HG03521 (cell line): Measurements from ENCODE around the gene PITRM1.
"Not testable (repeated sequence)": the region's sequence is repeated elsewhere in the genome, so short reads cannot be mapped to it uniquely, and the experiment has no call there.

Source experiments
- ATAC-seq: cut with Tn5 transposase; IDR thresholded peaks from one replicate; pipeline ENCODE4 v1.9.1; 2021; ENCODE audit warnings: mild to moderate bottlenecking, moderate library complexity; ENCODE audit not compliant: unreplicated experiment

The PITRM1 gene

GRCh38 chr10:3172446-3173170 is at the start of gene PITRM1:
PITRM1 (minus strand) TSS chr10:3172782; CDS start chr10:3172772, 10 bp downstream.
- ATAC-seq, result peak; percentile 95

GRCh38 chr10:3222068-3222467 is 49.5 kb upstream of the PITRM1 start:
- ATAC-seq, result no peak

- ATAC-seq, result not testable (repeated sequence)
Observed at GRCh38 chr10:3221601-3222000, 49.0 kb upstream of the PITRM1 start.

- ATAC-seq, result no peak
Observed at GRCh38 chr10:3220853-3221252, 48.3 kb upstream of the PITRM1 start.

DNA sequence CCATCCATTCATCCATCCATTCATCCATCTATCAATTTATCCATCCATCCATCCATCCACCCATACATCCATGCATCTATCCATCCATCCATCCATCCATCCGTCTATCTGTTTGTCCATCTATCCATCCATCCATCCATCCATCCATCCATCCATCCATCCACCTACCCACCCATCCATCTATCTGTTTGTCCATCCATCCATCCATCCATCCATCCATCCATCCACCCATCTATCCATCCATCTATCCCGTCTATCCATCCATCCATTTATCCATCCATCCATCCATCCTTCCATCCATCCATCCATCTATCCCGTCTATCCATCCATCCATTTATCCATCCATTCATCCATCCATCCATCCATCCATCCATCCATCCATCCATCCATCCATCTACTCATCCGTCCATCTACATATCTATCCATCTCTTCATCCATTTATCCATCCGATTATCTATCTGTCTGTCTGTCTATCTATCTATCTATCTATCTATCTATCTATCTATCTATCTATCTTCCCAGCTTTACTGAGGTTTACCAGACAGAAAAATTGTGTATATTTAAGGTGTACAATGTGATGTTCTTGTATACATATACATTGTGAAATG is 46.5 kb upstream of the PITRM1 start:
- ATAC-seq, result not testable (repeated sequence)

- ATAC-seq, result no peak
Observed at GRCh38 chr10:3217853-3218252, 45.3 kb upstream of the PITRM1 start.

DNA sequence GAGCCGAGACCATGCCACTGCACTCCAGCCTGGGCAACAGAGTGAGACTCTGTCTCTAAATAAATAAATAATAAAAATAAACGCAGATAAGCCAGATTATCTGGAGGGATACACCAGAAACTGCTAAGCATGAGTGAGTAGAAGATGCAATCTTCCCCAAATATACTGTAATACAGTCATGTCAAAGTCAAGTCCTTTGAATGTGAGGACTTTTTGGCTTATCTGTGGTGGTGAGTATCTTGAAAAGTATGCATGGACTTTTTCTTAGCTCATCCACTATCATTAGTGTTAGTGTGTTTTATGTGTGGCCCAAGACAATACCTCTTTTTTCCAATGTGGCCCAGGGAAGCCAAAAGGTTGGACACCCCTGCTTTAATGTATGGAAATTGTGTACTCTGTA is 44.7 kb upstream of the PITRM1 start:
- ATAC-seq, result no peak

- no peak for ATAC-seq
Observed at GRCh38 chr10:3215153-3215775, 42.7 kb upstream of the PITRM1 start.

DNA sequence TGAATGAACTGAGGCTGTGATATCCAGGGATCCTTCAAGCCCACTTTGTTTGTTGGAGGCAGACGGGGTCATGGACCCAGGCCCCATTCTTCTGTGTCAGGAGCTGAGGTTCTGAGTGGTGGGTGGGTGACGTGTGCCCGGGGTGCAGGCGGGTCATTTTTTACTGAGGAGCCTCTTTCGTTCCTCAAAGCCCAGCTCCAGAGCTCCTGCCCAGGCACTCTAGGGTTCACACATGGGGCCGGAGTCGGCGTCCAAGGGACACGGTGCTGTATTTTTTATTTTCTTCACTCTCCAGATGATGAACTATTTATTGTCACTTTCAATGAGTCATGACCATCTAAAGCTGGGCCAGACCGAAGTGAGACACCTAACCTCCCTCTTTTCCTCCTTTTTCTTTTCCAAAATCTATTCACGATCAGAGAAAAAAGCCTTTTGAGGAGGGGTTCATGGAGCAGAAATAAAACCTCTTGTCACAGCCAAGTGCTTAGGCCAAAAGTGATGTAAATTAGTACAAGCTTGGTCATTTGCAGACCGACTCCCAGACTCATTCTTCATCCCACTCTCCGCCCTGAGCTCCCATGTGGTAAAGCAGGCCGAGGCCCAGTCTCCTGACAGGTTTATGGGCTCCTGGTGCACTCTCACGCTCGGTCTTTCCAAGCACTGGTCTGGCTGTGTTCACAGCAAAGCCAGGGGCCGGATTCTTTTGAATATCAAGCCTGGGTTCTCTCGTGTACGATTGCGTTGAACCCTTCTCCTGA is 41.4 kb upstream of the PITRM1 start:
- ATAC-seq, result no peak

DNA sequence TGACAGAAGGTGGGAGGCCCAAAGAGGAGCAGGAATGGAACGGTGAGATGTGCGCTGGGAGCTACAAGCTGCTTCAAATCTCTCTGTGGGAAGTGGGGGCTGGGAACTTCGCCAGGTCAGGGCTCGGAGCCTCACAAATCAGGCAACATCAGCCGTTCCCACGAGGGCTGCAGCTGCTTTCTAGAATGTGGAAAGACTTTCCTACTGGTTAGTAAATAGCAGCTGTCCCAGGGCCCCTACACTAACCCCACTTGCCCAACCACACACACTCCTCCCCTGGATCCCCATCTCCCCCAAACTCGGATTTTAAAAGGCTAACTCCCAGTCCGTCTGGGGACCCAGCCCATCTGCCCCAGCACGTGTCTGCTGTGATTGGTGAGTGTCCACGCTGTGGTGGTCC is 40.6 kb upstream of the PITRM1 start:
- ATAC-seq, result no peak

DNA sequence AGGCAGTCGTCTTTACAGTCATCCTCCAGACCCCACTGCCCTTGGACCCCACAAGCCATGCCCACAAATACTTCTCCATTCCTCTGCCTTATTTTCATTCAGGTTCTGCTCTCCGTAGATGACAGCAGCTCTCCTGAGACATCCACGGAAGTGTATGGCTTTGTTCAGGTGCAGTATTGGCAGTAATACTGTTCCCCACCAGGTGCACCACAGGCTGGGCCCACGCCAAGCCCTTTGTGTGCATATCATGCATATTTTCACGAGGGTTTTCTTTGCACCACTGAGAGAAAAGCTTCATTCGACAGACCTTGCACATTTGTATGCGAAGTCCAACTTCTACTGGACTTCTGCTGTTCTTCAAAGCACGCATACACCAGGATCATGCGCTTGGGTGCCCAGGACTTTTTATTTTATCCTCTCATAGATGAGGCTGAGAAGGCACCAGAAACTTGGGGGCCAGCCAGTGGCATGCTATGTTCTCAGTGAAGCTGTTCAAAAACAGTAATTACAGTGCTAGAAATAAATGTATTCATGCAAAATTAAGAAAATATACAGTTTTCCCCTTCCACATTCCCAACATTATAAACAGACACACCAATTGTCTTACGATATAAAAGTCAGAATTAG is 37.8 kb upstream of the PITRM1 start:
- no peak for ATAC-seq

DNA sequence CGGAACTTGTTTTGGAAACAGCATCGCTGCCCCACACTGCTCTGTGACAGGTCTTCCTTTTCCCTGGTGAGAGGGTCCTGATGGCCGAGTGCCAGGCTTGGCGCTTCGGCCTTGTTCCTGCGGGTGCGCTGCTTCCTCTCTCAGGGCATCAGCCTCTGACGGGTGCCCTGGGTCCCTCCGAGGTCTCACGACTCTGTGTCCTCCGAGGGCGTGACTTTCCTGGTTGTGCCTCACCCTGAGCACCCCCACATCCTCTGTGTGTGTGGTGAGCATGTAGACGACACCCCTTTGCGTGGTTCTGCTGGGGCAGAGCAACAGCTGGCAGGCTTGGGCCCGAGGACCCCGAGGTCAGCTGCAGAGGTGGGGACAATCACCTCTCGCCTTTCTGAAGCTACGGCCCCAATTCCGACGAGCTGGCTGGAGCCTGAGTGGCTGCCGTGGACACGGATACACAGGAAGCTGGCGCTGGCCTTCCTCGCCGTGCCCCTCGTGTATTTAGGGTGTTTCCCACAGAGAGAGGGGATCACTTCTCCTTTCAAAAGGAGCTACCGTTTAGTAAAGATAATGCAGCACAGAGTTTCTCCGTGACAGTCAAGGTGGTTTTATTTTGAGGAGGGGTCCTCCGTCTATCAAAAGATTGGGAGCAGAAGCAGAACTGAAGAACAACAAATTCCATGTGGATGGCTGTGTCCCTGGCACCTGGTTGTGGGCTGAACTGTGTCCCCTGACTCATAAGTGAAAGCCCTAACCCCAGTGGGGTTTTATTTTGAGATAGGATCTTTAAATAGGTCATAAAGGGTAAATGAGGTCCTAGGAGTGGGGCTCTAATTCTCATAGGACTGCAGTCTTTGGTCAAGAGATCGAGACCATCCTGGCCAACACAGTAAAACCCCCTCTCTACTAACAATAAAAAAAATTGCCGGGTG is 36.2 kb upstream of the PITRM1 start:
- no peak for ATAC-seq

DNA sequence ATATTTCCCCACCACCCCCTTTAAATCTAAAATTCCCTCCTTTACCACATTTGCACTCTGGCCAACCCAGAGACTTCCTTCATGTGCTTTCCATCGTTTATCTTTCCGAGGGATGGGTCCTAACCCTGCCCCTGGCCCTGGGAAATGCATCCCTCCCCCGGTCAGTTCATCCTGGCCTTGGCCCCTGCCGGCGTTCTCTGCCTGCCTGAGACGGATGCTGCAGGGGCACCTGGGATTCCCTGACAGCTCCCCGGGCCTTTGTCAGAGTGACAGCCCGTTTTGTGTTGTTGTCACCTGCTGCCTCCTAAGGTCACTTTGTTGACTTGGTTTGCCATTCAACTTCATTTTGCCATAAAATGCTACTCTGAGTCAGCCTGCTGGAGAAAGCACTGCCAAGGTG is 34.8 kb upstream of the PITRM1 start:
- ATAC-seq, result no peak

DNA sequence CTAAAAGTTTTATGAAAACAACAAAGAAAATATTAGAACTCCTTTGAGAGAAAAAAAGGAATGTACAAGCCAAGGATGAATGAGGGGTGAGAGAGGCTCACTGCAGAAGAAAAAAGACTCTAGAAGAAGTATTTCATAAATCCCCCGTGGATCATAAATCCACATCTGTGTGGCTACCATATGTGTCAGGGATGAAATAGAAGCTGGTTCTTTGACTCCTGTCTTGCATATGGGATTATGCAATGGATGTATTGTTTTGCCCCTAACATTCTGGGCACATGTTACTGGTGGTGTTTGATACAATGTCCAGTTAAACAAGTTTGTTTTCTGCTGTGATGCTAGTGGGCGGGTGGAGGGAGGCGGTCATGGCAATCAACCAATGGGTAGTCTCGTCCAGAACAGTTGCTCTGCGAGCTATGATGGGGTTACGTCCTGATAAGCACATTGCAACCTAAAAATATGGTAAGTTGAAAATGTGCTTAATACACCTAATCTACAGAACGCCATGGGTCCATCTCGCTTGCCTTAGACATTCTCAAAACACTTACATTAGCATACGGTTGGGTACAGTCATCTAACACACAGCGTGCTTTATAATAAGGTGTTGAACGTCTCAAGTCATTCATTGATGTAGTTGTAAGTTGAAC is 34.1 kb upstream of the PITRM1 start:
- ATAC-seq, result no peak

- no peak for ATAC-seq
Observed at GRCh38 chr10:3203972-3204371, 31.4 kb upstream of the PITRM1 start.

DNA sequence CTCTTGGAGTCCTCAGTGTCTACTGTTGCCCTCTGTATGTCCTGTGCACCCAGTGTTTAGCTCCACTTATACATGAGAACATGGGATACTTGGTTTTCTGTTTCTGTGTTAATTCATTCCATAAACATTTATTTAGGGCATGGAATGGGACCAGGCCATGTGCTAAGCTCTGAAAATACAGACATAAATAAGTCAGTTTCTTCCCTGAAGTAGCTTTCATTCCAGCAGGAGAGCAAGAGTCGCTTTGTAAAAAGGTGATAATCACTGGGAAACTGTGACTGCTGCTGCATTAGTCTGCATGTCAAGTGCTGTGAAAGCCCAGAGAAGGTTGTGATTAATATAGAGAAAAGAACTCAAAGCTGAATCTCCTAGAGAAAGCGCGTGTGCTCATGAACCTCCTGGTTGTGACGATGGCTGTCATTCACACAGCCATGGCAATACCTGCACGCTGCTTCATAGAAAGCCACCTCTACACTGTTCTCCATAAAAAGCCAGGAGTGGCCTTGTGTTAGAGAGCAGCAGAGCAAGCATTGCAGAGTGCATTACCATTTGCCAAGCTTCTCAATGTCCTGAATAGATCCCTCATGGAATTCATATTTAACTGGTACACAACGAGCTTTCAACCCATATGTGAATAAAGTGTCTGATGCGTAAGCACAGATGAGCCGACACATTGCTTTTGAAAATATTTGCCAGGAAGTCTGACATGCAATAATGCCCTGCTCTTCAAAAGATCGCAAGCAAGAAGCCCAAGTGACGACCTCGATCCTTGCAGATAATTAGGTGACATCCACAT is 30.6 kb upstream of the PITRM1 start:
- no peak for ATAC-seq

- ATAC-seq, result no peak
Observed at GRCh38 chr10:3201796-3202195, 29.2 kb upstream of the PITRM1 start.

DNA sequence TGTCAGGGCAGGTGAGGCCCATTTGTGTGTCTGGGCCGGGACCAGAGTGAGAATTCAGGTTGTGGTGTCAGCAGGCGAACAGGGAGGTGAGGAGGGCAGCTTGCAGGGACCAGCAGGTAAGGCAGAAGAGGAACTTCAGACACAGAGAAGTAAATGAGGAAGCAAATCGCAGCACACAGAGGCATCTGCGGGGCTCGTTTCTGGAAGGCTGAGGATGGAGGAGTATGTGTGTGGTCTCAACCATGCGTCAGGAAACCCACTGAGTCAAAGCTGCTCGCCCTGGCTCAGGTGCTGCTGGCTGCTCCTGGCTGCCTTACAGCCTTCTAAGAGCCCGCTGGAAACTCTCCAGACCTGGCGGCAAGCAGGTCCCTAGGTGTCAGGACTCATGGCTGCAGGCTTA is 26.9 kb upstream of the PITRM1 start:
- no peak for ATAC-seq

GRCh38 chr10:3198900-3199299 is 26.3 kb upstream of the PITRM1 start:
- no peak for ATAC-seq
